Thyroid gland (tissue), 4 donors: Measurements from ENCODE around the gene STUM. TPM values are rescaled to one million over a fixed set of nuclear protein-coding genes. Genes with fewer than 3 reads are reported as not detected.

ENCODE experiments used
- DNase-seq, 2 donors: peaks; one replicate each; pipeline ENCODE4 v3.0.0-alpha.2; 2019
- H3K27ac ChIP-seq, 3 donors: fragments of 200-600 bp; sonication (generic); 1 replicate in 2 of 3; 2 replicates in 1 of 3; pipeline ENCODE4 v1.5.1; 2016 to 2019; ENCODE audit warnings: mild to moderate bottlenecking in 1 of 3, moderate library complexity in 1 of 3
- H3K27me3 ChIP-seq: fragments of 200-600 bp; sonication (generic); one replicate; pipeline ENCODE4 v1.5.1; 2019
- H3K36me3 ChIP-seq, 2 donors: fragments of 200-600 bp; sonication (generic); one replicate each; pipeline ENCODE4 v1.5.1; 2016 to 2019
- H3K4me1 ChIP-seq, 2 donors: fragments of 200-600 bp; sonication (generic); one replicate each; pipeline ENCODE4 v1.5.1; 2017 to 2019
- H3K4me3 ChIP-seq, 3 donors: fragments of 200-600 bp; sonication (generic); replicated peaks in 1 of 3; 1 replicate in 2 of 3; 2 replicates in 1 of 3; pipeline ENCODE4 v1.5.1; 2016; ENCODE audit warnings: mild to moderate bottlenecking in 1 of 3
- H3K9me3 ChIP-seq: fragments of 200-600 bp; sonication (generic); one replicate; pipeline ENCODE4 v1.5.1; 2017
- CTCF ChIP-seq, 6 experiments: fragments of 200-600 bp in 3 of 6; fragments of 450-650 bp in 3 of 6; sonication (generic) in 3 of 6; IDR thresholded peaks; one replicate each; pipeline ENCODE4 v1.5.1; 2016 to 2019; ENCODE audit warnings: antibody characterized with exemption in 6 of 6, mild to moderate bottlenecking in 2 of 6, inconsistent platforms in 1 of 6, moderate library complexity in 1 of 6
- POLR2A ChIP-seq, 2 donors: fragments of 450-650 bp; IDR thresholded peaks; one replicate each; pipeline ENCODE4 v1.6.1; 2017; ENCODE audit warnings: antibody characterized with exemption in 2 of 2, mild to moderate bottlenecking in 2 of 2, moderate library complexity in 1 of 2
- WGBS, 2 donors: methylation state at CpG; one replicate each; pipeline ENCODE4 v1.1.5; 2017; 5-methylcytosine and 5-hydroxymethylcytosine counted together
- intact Hi-C: fragments of 100-400 bp; cut with DNase I; formaldehyde crosslinking; loops from one replicate; pipeline ENCODE4 v1.15.1; 2023
- total RNA-seq, 4 donors: library from RNA; depleted of rRNA; stranded (reverse); fragments of >200 nt; gene quantifications; one replicate each; pipeline ENCODE4 v1.2.3, GENCODE V29; 2016

STUM gene
- total RNA-seq, 4 donors from 2014 or later: 0.22 to 1.1 (median 0.48) TPM

DNA sequence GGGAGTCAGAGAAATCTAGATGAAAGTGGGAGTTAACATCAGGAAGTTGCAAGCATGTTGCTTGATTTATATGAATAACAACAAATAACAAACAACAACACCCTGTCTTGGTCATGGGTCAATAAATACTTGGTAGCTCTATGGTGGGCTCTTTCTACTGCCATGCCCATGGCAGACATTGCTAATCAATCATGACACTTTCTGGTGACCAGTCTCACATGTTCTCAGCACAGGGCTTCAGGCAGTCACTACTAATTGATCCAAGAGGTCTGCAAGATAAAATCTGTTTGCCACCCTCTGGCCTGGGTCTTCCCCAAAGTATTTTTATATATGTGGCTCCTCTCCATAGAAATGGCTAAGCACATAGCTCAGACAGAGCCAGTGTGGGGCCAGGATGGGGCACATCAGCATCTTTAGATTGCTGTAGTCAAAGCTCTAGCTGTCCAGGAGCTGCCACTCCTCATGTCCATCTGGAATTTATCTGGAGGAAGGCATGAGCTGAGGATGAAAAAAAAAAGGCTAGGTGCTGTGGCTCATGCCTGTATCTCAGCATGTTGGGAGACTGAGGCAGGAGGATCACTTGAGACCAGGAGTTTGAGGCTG lies 51.2 kb downstream of the STUM start:
- no peaks in the 10 kb centered on the region for H3K36me3 ChIP-seq
- H3K9me3 ChIP-seq: no peaks in the 10 kb centered on the region
- TF ChIP-seq POLR2A (IDR thresholded peaks at IDR 0.05): no peak
- no peak for TF ChIP-seq CTCF (IDR thresholded peaks at IDR 0.05)
- DNase-seq: no peak
- intact Hi-C loops: no loop called here
- H3K27ac ChIP-seq: no peak overlapping the region
- no peak overlapping the region for H3K4me3 ChIP-seq
- peaks cover 4 to 22% of the 10 kb centered on the region in 2 donors for H3K4me1 ChIP-seq
- no peaks in the 10 kb centered on the region for H3K27me3 ChIP-seq

- Histone ChIP-seq H3K4me1 (peaks cover 4 to 23% of the 10 kb centered on the region in 2 donors), H3K36me3 (no peaks in the 10 kb centered on the region), H3K27ac (no peak overlapping the region), H3K4me3 (no peak overlapping the region), H3K9me3 (no peaks in the 10 kb centered on the region), H3K27me3 (no peaks in the 10 kb centered on the region)
- no peak for TF ChIP-seq CTCF (IDR thresholded peaks at IDR 0.05)
- TF ChIP-seq POLR2A (IDR thresholded peaks at IDR 0.05): no peak
- intact Hi-C loops: no loop called here
- whole genome bisulfite sequencing, 2 donors: 89 to 93% methylated on average over 4 of the region's 4 CpGs
- DNase-seq: no peak
Observed at GRCh38 chr1:226600254-226600653, 51.7 kb downstream of the STUM start.

GRCh38 chr1:226601456-226601855 lies 52.9 kb downstream of the STUM start:
- TF ChIP-seq POLR2A (IDR thresholded peaks at IDR 0.05) (no peak), CTCF (IDR thresholded peaks at IDR 0.05) (no peak)
- no peak for DNase-seq
- H3K9me3 ChIP-seq: no peaks in the 10 kb centered on the region
- no peak overlapping the region for H3K4me3 ChIP-seq
- 93 to 97% methylated on average over 9 of the region's 9 CpGs for WGBS, 2 donors
- no peaks in the 10 kb centered on the region for H3K27me3 ChIP-seq
- H3K4me1 ChIP-seq: peaks cover 4 to 23% of the 10 kb centered on the region in 2 donors
- intact Hi-C loops: no loop called here
- no peak overlapping the region for H3K27ac ChIP-seq
- H3K36me3 ChIP-seq: no peaks in the 10 kb centered on the region

DNA sequence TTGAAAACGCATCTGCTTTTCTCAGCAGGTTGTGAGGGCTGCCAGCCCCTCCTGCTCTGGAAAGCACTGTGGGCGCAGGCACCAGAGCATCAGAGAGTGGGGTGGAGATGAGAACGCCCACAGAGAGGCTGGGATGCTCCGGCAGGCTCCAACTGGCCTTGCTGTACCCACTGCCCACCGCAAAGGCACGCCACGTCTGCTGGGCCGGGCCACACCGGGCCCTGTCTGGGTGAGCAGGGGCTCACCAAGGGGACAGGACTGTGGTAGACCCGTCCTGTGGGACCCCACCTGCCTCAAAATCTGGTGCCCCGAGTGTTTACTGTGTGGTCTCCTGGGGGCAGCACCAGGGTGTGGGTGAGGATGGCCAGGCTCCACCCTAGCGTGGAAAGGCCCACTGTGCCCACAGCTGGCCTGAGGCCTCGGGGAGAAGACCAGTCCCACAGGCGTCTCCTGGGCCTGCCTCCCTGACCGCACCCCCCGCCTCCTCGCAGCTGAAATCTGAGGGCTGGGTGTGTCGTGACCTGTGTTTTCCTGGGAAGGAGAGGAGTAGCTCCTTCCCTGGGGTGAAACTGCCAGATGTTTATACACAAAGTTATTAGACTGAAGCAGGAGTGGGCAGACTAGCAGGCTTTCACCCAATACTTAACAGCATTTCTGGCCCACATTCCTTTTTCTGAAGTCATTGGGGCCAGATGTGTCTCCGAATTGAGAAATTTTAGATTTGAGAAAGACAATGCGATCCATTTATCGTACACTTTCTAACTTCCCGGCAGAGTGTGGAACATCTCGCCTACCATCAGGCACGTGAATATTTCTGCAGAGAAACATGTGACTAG lies 53.8 kb downstream of the STUM start:
- TF ChIP-seq POLR2A (IDR thresholded peaks at IDR 0.05): no peak
- no peak for TF ChIP-seq CTCF (IDR thresholded peaks at IDR 0.05)
- Histone ChIP-seq H3K4me1 (peaks cover 4 to 23% of the 10 kb centered on the region in 2 donors), H3K36me3 (no peaks in the 10 kb centered on the region), H3K9me3 (no peaks in the 10 kb centered on the region), H3K27me3 (no peaks in the 10 kb centered on the region), H3K4me3 (no peak overlapping the region), H3K27ac (no peak overlapping the region)
- DNase-seq: peak; percentile 9 to 15
- intact Hi-C loops: no loop called here
- WGBS, 2 donors: 76 to 81% methylated on average over 15 to 23 of the region's 24 CpGs
